ENCODE measurements around the gene GRHPR. TPM values are rescaled to one million over a fixed set of nuclear protein-coding genes. Genes with fewer than 3 reads are reported as not detected.

GRHPR gene
- total and polyA plus RNA-seq, 2 of the 8 experiments (the other 6 are each of a cell fraction or from before 2014, with no cell fraction given), result 97.0 to 201 TPM

- TF ChIP-seq CHD7 (IDR thresholded peaks at IDR 0.05; ENCODE audit: insufficient replicate concordance, low read length) (no peak), ATF3 (IDR thresholded peaks at IDR 0.05; ENCODE audit: insufficient read depth, low read depth, low read length) (no peak), BRCA1 (IDR thresholded peaks at IDR 0.05; ENCODE audit: low read depth, low read length) (no peak), ASH2L (IDR thresholded peaks at IDR 0.05; ENCODE audit: low read length) (no peak), RFX5 (IDR thresholded peaks at IDR 0.05; ENCODE audit: borderline replicate concordance, low read depth, low read length) (no peak)
Measured at GRCh38 chr9:37423508-37423907, 1.0 kb downstream of the GRHPR start (continued).

Data from H1 (cell line).